ENCODE measurements around the gene KRTAP10-1. TPM values are rescaled to one million over a fixed set of nuclear protein-coding genes. Genes with fewer than 3 reads are reported as not detected.

Gene KRTAP10-1
- polyA plus RNA-seq, 3 donors from 2014 or later = not detected

Other genes with a start within 250 kb of the KRTAP10-1 start
- 10 to 100 TPM; 57.9 to 88.8 (median 84.6) TPM for gene PFKL, start 240.1 kb downstream of the KRTAP10-1 start, polyA plus RNA-seq
- gene CFAP410, start 200.8 kb downstream of the KRTAP10-1 start, polyA plus RNA-seq = 10 to 100 TPM; 30.0 to 36.4 (median 31.6) TPM
- 10 to 100 TPM in 1 of 3 donors, 1 to 10 TPM in 2; 3.0 to 11.1 (median 4.4) TPM for gene TRPM2, start 186.6 kb downstream of the KRTAP10-1 start, polyA plus RNA-seq
- gene LRRC3, start 84.7 kb downstream of the KRTAP10-1 start, polyA plus RNA-seq = under 1 TPM in 1 of 3 donors, not detected in 2; 0.29 TPM
- not detected for gene KRTAP10-2, start 11.3 kb upstream of the KRTAP10-1 start, polyA plus RNA-seq
- not detected for gene KRTAP10-3, start 18.6 kb upstream of the KRTAP10-1 start, polyA plus RNA-seq
- not detected for gene KRTAP10-4, start 33.5 kb upstream of the KRTAP10-1 start, polyA plus RNA-seq
- not detected for gene KRTAP10-5, start 40.4 kb upstream of the KRTAP10-1 start, polyA plus RNA-seq
- gene KRTAP10-6, start 52.3 kb upstream of the KRTAP10-1 start, polyA plus RNA-seq = not detected
- gene KRTAP10-7, start 60.4 kb upstream of the KRTAP10-1 start, polyA plus RNA-seq = not detected
- gene KRTAP10-8, start 71.9 kb upstream of the KRTAP10-1 start, polyA plus RNA-seq = not detected
- gene KRTAP10-9, start 86.9 kb upstream of the KRTAP10-1 start, polyA plus RNA-seq = not detected
- gene KRTAP10-10, start 97.2 kb upstream of the KRTAP10-1 start, polyA plus RNA-seq = not detected
- not detected for gene KRTAP10-11, start 106.2 kb upstream of the KRTAP10-1 start, polyA plus RNA-seq
- not detected for gene KRTAP12-4, start 114.5 kb upstream of the KRTAP10-1 start, polyA plus RNA-seq
- gene KRTAP12-3, start 117.7 kb upstream of the KRTAP10-1 start, polyA plus RNA-seq = 1 to 10 TPM in 1 of 3 donors, not detected in 2; 1.3 TPM
- gene KRTAP12-2, start 126.7 kb upstream of the KRTAP10-1 start, polyA plus RNA-seq = not detected
- not detected for gene KRTAP12-1, start 142.0 kb upstream of the KRTAP10-1 start, polyA plus RNA-seq
- gene KRTAP10-12, start 157.0 kb upstream of the KRTAP10-1 start, polyA plus RNA-seq = not detected
- gene TSPEAR, start 171.4 kb upstream of the KRTAP10-1 start, polyA plus RNA-seq = not detected